ENCODE data around the gene MEIOSIN.
"Not testable (repeated sequence)": the region's sequence is repeated elsewhere in the genome, so short reads cannot be mapped to it uniquely, and the experiment has no call there.

MEIOSIN gene

DNA sequence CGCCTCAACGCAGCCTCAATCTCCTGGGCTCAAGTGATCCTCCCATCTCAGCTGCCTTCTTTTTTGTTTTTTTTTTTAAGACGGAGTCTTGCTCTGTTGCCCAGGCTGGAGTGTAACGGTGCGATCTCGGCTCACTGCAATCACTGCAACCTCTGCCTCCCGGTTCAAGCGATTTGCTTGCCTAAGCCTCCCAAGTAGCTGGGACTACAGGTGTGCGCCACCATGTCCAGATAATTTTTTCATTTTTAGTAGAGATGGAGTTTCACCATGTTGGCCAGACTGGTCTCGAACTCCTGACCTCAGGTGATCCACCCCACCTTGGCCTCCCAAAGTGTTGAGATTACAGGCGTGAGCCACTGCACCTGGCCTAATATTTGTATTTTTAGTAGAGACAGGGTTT, 13.2 kb upstream of the MEIOSIN start:
- DNase-seq (ENCODE audit: low spot score), result not testable (repeated sequence)

DNA sequence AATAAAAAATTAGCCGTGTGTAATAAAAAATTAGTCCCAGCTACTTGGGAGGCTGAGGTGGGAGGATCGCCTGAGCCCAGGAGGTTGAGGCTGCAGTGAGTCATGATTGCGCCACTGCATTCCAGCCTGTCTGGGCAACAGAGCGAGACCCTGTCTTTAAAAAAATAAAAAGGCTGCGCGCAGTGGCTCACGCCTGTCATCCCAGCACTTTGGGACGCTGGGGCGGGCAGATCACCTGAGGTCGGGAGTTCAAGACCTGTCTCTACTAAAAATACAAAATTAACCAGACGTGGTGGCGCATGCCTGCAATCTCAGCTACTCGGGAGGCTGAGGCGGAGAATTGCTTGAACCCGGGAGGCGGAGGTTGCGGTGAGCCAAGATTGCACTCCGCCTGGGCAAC, 4.6 kb upstream of the MEIOSIN start:
- DNase-seq (ENCODE audit: low spot score), result not testable (repeated sequence)

DNA sequence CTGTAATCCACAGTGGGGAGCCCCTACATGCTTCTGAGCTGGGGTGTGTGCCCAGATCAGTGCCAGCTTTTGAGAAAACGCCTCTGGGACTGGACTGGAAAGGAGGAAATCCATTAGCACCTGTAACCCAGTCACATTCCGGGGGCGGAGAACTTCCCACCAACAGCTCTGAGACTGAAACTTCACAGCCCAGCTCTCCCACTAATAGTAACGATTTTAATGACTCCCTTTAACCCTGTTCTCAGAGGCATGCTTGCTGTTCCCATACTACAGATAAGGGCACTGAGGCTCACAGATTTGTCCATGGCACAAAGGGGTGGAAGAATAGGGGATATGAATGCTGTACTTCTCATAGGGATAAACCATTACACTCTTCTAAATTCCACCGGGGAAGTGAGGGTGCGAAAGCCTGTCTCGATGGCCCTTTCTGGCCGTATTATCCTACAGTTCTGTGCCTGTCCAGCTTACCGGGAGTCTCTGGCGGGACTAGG, 3.4 kb upstream of the MEIOSIN start:
- DNase-seq (ENCODE audit: low spot score), result peak; percentile 33

DNA sequence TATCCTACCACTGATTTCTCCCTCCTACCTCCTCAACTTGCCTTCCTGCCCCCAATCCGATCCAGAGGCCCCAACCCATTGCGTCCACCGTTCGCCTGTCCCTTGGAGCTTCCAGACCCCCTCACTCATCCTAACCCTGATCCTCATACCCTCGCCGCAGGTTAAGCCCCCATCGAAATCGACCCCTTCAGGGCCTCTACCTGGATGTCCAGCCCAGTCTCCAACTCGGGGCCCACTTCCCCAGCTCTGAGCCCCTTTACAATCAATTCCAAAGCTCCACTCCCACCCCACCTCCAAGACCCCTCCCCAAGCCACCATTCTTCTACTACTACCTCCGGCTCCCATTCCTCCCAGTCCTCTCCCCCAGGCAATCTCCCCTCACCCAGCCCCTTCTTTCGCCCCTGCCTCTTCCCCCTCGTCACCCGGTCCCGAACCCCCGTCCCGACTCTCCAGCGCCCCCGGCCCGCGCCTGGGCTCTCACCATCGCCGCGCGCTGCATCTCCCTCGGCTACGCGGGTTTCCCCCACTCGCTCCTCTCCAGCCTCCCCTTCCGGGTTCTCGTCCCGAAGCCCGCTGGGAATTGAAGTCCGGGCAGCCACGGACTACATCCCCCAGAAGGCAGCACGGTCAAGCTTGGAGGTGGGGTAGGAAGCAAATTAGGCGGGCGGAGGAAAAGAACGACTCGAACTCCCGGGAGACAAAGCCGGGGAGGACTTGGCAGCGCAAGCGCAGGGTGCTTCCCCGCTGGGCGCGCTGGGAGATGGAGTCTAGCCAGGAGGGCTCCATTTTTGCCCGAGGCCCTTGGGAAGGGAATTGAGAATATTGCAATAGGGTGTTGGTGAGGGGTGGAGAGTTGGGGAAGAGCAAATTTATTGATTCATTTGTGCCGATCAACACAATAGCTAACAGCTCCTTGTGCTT, 2.6 kb upstream of the MEIOSIN start, which contains the start of gene FBXO46:
Gene FBXO46 (minus strand): TSS at position 529 of the 921 bp plus-strand sequence. CDS start 17,401 bp downstream, outside the sequence.
- DNase-seq (ENCODE audit: low spot score), result peak; percentile 99

DNA sequence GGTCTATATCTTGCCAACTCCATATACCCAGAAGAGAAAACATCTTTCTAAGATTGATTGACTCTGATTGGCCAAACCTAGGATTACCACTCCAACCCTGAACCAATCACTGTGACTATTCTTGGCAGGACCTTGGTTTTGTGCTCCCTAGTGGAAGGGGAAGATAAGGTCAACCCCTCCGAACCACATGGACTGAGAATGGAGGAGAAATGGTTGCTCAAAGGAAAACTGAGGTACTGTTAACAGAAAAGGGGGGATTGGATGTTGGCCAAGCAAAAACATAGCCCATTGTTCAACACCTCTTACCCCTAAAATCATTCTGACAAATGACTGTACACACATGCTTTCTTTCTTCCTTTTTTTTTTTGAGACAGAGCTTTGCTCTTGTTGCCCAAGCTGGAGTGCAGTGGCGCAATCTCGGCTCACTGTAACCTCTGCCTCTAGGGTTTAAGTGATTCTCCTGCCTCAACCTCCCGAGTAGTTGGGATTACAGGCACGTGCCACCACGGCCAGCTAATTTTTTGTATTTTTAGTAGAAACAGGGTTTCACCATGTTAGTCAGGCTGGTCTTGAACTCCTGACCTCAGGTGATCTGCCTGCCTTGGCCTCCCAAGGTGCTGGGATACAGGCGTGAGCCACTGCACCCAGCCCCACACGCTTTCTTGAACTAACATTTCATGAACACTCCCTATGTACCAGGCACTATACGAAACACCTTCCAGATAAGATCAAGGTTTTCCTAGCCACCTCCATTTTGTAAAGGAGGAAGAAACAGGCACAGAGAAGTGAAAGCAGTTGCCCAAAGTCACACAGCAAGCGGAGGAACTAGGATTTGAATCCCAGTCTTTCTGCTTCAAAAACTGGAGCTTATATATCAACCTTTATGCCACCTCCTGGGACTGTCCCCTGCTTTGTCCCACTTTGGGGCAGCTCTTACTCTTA, 6.5 kb downstream of the MEIOSIN start:
- DNase-seq (ENCODE audit: low spot score), result peak; percentile 25

DNA sequence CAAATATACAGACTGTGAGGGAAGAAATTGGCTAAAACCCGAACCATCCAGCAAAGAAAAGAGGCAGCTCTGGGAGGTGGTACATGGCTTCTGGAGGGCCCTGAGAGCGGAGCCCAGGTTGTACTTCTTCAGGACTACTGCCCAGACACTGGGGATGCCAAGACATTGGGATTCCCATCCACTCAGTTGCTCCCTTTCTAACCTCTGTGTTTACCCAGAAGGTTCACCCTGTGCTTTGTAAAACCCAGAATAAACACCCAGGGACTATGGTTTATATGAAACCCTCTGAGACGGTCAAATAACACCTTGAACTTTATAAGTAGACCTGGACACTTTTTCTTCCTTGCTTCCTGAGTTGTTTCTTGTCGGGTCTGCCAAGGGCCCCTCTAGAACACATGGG, 9.7 kb downstream of the MEIOSIN start:
- no peak for DNase-seq (ENCODE audit: low spot score)

DNA sequence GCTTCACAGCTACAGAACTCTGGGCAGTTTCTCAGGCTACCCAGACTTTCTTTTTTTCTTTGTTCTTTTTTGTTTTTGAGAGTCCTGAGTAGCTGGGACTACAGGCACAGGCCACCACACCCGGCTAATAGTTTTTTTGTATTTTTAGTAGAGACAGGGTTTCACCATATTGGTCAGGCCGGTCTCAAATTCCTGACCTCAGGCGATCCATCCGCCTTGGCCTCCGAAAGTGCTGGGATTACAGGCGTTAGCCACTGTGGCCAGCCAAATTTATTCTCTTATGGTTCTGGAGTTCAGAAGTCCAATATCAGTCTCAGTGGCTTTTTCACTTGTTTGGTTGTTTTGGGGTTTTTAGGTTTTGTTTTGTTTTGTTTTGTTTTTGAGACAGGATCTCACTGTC, 12.4 kb downstream of the MEIOSIN start:
- DNase-seq (ENCODE audit: low spot score), result no peak

DNA sequence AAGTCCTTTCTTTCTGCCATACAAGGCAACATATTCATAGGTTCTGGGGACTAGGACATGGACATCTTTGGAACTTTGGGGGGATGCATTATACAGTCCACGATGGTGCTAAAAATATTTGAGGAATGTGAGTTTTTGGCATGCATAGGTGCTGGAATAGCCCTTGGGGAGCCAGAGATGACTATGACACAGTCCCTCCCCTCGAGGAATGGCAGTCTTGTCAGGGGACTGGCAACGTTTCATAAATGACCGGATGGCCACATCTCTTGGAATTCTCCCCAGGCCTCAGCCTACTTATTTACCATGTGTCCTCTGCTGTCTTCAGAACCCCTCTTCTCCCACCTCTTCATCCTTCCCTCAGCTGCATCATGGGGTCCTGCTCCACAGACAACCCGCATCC, 13.6 kb downstream of the MEIOSIN start:
- no peak for DNase-seq (ENCODE audit: low spot score)

DNA sequence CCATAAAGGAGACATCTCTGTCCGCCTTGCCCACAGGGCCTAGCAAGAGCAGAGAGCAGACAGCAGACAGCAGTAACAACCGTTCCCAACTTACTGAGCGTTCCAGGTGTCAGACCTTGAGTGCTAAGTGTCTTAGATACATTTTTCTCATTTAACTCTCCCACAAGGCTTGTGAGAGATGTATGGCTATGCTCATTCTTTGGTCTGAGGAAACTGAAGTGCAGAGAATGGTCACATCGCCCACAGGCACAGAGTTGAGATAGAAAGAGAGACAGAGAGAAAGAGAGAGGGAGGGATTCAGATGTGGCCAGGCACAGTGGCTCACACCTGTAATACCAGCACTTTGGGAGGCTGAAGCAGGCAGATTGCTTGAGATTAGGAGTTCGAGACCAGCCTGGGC, 14.3 kb downstream of the MEIOSIN start:
- no peak for DNase-seq (ENCODE audit: low spot score)

DNA sequence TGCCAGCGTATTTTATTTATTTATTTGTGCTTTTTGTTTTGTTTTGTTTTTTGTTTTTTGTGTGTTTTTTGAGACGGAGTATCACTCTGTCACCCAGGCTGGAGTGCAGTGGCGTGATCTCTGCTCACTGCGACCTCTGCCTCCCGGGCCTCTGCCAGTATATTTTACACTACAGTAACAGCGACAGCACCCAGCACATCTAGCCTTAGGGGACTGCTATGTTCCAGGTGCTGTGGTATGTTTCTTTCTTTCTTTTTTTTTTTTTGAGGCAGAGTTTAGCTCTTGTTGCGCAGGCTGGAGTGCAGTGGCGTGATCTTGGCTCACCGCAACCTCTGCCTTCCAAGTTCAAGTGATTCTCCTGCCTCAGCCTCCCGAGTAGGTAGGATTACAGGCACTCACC, 18.2 kb downstream of the MEIOSIN start:
- not testable (repeated sequence) for DNase-seq (ENCODE audit: low spot score)

DNA sequence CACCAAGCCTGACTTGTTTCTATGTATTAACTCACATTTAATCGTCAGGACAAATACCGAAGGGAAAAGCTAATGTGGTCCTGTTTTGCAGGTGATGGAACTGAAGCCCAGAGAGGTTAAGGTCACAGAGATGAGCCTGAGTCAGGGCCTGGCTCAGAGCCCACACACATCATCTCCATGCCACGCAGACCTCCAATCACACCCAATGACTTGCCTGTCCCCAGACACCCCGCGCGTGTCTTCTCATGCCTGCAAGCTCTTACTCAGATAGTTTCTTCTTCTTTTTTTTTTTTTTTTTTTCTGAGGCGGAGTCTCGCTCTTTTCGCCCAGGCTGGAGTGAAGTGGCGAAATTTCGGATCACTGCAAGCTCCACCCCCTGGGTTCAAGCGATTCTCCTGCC, 19.4 kb downstream of the MEIOSIN start:
- no peak for DNase-seq (ENCODE audit: low spot score)

DNA sequence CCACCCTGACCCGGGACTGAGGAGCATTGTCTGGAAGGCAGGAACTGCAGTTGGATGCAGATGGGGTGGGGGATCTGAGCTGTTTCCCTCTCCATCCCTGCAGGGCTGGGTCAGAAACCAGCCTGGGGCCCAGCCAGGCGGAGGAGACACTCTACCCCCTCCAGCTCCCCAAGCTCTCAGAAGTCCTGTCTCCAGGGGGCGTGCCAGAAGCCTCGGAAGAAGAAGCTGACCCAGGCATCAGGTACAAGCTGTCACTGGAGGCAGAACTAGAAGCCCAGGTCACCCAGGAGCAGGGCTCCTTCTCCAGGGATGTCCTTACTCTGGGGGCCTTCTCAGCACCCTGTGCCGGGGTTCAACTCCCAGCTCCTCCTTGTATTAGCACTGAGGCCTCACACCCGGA, 20.3 kb downstream of the MEIOSIN start:
- DNase-seq (ENCODE audit: low spot score), result no peak

DNA sequence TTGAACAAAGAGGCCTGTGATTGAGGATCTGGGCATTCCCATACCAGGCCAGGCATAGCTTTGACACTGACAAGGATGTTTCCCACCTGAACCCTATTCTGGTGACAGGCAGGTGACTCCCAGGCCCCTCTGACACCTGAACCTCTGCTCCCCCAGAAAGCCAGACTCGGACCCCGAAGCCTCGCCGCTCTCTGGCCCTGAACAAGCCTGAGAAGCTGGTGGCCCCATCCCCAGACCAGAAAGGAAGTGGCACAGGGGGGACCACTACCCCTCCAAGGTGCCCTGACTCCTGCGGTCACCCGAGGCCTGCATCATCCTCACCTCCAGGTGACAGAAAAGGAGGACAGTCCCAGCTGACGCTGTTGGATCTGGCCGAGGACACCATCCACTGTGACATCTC, 21.1 kb downstream of the MEIOSIN start:
- DNase-seq (ENCODE audit: low spot score), result no peak

DNA sequence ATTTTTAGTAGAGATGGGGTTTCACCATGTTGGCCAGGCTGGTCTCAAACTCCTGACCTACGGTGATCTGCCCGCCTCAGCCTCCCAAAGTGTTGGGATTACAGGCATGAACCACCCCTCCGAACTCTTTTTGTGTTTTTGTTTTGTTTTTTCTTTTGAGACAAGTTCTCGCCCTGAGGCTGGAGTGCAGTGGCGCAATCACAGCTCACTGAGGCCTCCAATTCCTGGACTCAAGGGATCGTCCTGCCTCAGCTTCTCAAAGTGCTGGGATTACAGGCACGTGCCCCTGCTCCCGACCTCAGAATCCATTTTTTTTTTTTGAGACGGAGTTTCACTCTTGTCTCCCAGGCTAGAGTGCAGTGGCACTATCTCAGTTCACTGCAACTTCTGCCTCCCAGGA, 24.5 kb downstream of the MEIOSIN start:
- DNase-seq (ENCODE audit: low spot score), result no peak

DNA sequence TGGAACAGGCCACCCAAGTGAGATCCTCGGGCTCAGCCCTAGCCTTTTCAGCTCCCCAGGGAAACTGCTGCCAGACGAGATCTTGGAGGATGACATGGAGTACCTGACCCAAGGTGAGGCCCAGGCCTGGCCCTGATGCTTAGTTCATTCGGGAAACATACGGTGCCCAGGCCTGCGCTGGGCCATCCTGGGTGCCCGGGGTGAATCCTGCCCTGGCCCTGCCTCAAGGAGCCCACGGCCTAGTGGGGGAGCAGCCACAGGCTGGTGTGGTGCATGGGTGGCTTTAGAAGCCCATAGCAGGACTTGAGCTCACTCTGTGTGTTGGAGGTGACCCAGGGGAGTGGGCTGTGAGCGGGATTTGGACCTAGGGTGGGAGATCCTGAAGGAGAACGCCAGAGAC, 25.7 kb downstream of the MEIOSIN start:
- DNase-seq (ENCODE audit: low spot score), result no peak

DNA sequence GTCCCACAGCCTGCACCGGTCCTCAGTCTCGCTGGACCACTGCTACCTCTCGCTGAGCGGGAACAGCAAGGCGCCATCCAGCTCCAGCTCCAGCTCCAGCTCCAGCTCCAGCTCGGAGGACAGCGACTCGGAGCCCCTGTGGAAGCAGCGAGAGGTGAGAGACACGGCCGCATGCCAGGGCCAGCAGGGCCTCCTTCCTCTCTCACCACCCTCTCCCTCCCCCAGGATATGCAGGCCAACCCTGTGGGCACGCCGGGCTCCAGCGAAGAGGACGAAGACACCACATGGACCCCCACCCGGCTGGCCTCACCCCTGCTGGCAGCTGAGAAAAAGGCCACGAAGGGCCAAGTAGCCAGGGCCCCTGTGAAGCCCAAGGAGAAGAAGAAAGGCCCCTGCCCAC, 28.5 kb downstream of the MEIOSIN start:
- no peak for DNase-seq (ENCODE audit: low spot score)

DNA sequence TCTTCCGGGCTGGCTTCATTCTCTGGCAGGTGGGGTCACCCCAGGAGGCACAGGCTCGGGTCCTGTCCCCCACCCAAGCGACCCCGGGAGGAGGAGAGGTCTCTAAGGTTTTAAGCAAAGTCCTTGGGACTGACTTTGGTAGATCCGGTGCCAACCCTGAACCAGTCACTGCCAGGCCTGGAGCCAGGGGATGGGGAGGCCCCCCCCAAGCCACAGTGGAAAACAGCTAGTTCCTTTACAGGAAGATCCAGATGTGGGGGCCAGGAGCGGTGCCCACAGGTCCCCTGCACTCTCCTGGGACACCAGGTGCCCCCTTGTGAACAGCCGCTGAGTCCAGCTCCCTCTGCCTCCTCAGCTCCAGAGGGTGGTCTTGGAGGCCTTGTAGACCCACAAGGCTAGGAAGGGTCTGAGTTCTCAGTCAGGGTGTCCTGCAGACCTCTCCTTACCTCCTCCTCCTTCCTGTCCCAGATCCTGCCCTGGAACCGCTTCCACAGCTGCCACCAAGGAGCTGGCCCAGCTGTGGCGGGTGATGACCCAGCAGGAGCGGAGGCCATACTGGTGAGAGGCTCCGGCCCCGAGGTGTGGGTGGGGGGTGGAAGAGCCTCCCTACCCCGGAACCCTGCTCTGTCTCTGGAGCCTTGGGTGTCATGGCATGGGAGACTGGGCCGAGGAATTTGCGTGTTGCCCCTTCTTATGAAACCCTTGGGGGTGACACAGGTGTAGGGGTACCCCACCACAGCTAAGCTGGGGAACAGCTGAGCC, 29.8 kb downstream of the MEIOSIN start:
- no peak for DNase-seq (ENCODE audit: low spot score)

DNA sequence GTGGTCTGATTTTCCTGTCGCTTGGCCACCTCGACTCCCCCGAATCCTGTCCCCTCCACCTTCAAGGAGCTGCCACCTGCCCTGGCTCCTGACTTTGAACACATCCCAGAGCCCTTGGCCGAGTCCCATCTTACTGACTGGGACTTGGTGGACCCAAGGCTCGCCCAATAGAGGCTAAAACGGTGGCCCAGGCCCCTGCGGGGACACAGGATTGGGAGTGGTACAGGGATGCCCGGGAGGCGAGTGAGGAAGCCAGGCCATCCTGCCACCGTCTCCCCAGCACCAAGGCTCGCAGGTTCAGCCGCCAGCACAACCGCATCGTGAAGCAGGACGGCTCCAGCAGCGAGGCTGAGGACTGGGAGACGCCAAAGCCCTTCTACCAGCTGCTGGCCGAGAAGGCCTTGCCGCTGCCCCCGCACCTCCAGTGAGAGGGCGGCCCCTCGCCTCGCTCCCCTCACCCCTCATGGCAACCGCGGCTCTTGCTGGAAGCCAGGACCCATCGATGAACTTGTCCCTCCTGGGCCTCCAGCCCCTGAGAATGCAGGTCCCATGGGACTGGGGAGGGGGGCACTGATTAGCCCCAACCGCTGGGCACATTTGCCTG, 30.6 kb downstream of the MEIOSIN start:
- no peak for DNase-seq (ENCODE audit: low spot score)

DNA sequence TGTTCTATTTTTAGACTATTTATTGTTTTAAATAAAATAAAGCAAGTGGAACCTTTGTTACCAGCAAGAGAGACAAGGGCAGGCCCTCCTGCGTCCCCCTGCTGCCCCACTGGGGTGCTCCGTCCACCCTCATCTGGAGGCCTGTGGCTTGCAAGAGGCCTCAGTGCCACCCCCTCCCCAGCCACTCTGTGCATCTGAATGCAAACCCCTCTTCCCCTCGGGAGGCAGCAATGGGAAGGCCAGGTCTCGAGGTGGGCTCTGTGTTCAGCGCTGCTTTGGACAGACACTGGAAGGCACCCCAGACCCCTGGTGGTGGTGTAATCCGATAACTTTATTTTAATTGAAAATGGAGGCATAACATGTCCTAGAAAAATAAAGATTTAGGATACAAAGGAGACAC, 31.2 kb downstream of the MEIOSIN start:
- no peak for DNase-seq (ENCODE audit: low spot score)

DNA sequence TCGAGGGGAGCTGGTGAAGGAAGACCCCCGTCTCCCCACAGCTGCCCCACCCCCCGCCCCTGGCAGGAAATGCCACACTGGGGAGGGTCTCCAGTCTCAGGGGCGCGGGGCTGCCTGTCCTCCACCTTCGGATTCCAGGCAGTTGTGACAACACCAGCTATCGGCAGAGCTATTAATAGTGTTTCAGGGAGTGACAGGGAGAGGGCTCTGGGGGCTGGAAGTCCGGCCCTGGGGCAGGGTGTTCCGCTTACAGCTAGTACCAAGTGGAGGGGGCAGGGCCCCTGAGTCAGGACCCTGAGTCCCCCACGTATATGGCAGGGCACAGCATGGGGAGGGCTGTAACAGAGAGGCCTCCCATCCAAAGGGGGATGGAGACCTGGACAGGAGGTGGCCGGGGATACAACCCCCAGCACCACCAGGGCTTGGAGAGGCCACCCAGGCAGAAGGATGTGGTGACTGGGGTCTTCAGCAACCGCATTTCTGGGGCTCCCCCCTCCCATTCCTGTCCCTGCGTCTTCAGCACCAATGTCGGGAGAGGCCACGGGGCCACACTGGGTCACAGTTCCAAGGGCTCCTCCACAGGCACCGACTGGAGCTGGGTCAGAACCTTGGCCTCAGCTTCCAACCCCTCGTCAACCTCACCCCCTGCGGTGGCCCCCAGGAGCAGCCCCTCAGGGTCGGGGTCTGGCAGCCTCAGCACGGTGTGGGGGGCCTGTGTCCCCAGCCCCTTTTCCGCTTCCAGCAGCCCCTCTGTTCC, 31.9 kb downstream of the MEIOSIN start:
- no peak for DNase-seq (ENCODE audit: low spot score)
